KG1 (cell line): ENCODE measurements around the gene C16orf54.
"Not testable (repeated sequence)": the region's sequence is repeated elsewhere in the genome, so short reads cannot be mapped to it uniquely, and the experiment has no call there.

Experiments used
- DNase-seq: peaks from one replicate; lab custom pipeline; 2025; lab: John Stamatoyannopoulos, UW

Gene C16orf54

DNA sequence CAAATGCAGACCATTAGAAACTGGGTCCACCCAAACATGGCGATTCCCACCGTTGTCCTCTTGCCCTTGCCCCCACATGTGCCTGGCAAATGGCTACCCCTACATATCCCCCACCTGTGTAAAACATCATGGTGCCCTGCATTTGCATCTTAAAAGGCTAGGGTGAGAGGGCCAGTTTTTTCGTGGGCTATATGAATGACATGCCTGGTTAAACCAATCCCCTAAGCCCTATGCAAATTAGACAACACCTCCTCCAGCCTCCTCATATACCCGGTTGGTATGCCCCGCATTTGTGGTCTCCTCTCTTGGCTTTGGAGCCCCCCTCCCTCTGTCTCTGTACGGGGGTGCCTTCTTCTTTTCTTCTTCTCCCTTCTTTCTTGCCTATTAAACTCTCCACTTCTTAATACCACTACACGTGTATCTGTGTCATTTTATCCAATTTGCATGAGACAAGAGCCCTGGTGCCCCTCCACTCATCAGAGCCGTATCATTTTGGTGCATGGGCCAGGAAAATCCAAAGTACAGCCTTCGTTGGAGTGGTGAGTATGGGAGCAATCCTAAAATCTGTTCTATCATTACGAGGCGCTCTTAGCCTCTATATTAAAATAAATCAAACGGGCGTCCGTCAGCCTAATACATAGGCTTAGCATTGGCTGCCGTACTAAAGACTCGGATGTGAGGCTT is 36.7 kb downstream of the C16orf54 start:
- no peak for DNase-seq

DNA sequence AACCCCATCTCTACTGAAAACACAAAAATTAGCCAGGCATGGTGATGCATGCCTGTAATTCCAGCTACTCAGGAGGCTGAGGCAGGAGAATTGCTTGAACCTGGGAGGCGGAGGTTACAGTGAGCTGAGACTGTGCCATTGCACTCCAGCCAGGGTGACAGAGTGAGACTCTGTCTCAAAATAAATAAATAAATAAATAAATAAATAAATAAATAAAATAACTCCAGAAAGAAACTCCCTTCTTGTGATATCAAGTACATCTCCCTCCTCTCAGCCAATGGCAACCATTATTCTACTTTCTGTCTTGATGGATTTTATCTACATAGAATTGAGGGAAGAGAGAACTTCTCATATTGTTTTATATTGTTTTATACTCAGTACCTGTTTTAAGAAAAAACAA is 38.6 kb downstream of the C16orf54 start:
- not testable (repeated sequence) for DNase-seq

DNA sequence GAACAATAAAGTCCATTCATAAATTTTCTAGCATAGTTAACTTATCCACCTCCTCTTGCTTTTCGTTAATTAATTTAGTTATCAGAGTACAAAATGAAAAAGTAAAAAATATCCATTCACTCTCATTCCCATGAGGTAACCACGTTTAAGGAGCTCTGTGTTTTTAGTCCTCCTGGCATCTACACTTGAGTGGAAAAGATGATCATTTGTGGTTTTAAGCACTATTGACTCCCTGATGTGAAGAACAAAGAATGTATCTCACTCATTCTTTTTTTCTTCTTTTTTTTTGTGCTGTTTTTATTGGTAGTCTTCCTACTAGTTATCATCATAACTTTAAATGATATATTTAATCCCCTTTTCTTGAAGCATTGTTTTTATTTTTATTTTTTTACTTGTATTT is 40.8 kb downstream of the C16orf54 start:
- DNase-seq = no peak

DNA sequence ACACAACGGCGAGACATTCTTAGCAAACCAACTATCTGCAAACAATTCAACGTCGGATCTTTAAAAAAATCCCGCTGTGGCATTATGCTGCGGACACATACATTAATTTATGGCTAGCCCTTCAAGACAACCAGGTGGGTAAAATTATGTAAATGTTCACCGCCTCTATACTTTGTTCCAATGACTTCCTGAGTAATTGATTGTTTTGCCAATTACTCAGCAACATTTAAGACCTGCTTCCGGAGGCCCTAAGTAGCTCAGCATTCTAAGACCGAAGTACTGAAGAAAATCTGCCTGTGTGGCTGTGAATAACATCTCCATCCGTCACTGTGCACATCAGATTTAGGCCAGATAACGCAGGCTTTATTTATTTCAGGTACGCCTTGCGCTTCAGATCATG is 43.5 kb downstream of the C16orf54 start:
- no peak for DNase-seq

DNA sequence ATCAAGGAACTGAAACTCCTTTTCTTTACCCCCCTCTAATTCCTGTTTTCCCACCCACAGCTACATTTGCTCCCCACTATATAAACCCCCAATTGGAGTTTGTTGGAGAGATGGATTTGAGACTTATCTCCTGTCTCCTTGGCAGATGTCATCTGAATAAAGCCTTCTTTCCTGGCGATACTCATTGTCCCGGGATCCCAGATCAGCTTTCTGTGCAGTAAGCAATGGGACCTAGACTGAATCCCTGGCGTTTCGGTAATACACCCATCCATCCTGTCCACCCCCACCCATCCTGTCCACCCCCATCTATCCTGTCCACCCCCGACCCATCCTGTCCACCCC is 44.6 kb downstream of the C16orf54 start:
- no peak for DNase-seq

DNA sequence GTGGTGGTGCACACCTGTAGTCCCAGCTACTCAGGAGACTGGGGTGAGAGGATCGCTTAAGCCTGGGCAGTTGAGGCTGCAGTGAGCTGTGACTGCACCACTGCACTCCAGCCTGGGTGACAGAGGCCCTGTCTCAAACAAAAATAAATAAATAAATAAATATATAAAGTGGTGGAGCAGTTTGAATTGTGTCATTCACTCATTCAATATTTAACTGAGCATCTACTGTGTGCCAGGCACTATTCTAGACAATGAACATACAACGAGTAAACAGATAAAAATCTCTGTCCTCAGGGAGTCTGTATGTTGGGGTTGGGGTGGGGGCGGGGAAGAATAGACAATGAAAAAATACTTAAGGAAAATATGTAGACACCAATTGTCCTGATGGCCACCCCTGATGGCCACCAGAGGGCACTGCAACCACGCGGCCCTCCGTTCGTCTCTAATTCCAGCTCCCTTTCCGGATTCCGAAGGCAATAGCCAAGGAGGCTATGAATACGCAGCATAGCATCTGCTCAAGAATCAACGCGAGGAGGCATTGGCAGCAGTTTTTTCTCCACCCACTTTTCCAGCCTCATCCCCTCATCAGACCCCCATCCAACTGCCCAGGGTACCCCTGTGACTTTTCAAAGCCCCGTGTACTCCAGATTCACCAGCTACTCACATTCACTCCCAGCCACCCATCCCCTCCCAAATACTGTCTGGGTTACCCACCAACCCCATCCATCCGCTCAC is 45.4 kb downstream of the C16orf54 start:
- DNase-seq = peak; percentile 43

DNA sequence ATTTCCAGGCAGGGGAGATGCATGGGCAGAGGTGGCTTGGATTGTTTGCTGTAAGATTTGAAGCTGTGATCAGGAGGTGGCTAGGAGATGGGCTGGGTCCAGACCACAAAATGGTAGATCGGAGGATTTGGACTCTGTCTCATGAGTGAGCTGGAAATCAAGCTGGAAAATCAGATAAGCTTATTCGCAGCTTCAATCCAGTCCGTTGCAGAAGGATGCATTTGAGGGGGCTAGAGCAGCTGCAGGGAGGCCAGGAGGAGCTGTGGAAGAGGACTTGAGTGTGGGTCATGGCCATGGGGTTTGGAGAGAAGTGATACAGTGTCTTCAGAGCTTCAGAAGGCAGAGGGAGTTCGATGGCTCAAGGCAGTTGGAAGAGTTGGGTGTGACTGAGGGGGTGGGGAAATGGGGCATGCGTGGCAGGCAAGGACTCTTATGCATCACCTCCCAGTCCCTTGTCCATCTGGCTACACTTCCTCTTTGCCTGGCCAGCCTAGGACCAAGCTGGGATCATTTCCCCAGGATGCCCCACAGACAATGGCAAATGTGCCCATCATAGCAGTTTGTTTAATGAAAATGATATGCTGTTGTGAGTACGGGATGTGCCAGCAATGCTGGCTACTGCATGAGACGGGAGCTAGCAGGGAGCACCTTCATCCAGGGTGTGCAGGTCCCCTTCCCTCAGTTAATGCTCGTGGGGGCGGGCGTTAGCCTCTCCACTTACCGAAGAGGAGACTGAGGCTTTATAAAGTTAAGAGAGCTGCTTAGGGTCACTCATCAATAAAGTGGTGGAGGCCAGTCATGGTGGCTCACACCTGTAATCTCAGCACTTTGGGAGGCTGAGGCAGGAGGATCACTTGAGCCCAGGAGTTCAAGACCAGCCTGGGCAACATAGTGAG is 46.2 kb downstream of the C16orf54 start:
- DNase-seq = no peak

DNA sequence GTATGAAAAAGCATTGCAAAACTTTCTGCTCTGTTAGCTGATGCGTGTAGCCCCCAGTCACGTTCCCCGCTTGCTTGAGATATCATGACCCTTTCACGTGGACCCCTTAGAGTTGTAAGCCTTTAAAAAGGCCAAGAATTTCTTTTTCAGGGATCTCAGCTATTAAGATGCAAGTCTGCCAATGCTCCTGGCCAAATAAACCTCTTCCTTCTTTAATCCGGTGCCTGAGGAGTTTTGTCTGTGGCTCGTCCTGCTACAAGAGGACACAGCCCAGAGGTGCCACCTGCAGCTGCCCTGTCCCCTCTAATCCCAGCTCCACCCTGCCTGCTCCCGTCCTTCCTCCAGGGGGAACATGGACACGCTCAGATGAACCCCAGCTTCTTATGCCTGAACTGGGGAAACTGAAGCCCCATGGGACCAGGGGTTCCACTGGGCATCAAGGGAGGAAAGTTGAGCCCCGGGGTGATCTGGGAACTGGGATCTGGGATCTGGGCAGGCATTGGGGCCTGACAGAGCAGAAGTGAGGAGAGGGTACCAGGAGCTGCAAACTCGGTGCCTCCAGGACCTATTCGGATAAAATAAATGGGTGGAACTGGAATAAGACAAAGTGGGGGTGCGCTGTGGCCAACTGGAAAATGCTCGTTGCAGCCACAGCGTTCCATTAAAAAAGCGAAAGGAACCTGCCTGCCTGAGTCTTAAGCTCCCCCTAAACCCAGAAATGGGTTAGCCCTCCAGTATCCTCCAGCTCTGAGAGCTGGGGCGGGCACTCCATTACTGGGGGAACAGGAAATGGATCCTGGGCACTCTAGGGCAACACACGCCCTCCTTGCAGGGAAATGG is 47.1 kb downstream of the C16orf54 start:
- no peak for DNase-seq

DNA sequence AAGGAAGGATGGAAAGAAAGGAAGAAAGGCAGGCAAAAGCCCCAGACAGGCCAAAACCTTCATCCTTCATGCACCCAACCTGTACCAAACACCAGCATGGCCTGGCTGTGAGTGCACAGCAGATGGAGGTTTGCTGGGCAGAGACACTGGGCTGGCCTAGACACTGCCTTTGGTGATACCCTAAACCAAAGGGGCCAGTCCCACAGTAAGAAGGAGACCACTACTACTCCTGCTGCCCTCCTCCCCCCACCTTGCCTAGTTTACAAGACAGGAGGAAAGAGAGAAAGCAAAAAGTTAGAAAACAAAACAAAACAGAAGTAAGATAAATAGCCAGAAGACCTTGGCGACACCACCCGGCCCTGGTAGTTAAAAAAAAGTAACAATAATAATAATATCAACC is 47.7 kb downstream of the C16orf54 start:
- no peak for DNase-seq

DNA sequence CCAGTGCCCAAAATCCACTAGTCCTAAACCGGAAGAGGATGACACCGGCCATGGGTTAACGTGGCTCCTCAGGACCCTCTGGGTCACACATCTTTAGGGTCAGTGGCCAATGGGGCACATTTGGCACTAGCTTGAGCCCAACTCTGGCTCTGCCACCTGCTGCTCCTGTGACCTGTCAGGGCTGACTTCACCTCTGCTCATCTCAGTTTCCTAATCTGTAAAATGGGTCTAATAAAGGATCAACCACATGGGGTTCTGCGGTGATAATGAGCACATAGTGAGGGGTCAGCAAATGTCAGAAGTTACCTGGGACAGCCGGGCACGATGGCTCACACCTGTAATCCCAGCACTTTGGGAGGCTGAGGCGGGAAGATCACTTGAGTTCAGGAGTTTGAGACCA is 48.4 kb downstream of the C16orf54 start:
- DNase-seq = no peak

DNA sequence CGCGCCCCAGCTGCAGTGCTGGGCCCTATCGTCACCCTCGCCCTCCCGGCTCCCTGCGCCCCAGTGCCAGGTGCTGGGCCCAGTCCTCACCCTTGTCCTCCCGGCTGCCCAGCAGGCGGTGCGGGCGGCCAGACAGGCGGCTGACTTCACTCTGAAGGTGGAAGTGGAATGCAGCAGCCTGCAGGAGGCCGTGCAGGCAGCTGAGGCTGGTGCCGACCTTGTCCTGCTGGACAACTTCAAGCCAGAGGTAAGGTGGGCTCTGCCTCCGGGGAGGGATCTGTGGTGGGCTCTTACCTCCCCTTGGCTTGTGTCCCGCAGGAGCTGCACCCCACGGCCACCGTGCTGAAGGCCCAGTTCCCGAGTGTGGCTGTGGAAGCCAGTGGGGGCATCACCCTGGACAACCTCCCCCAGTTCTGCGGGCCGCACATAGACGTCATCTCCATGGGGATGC is 48.9 kb downstream of the C16orf54 start:
- DNase-seq = no peak

DNA sequence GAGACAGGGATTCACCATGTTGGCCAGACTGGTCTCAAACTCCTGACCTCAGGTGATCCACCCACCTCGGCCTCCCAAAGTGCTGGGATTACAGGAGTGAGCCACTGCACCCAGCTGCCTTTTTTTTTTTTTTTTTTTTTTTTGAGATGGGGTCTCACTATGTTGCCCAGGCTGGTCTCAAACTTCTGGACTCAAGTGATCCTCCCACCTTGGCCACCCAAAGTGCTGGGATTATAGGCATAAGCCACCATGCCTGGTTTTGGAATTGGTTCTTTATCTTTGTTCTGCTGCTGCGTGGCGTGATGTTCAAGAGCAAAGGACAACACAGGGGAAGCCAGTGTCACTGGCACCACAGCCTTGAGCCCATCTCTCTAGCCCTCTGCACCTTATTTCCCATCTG is 50.1 kb downstream of the C16orf54 start:
- not testable (repeated sequence) for DNase-seq

DNA sequence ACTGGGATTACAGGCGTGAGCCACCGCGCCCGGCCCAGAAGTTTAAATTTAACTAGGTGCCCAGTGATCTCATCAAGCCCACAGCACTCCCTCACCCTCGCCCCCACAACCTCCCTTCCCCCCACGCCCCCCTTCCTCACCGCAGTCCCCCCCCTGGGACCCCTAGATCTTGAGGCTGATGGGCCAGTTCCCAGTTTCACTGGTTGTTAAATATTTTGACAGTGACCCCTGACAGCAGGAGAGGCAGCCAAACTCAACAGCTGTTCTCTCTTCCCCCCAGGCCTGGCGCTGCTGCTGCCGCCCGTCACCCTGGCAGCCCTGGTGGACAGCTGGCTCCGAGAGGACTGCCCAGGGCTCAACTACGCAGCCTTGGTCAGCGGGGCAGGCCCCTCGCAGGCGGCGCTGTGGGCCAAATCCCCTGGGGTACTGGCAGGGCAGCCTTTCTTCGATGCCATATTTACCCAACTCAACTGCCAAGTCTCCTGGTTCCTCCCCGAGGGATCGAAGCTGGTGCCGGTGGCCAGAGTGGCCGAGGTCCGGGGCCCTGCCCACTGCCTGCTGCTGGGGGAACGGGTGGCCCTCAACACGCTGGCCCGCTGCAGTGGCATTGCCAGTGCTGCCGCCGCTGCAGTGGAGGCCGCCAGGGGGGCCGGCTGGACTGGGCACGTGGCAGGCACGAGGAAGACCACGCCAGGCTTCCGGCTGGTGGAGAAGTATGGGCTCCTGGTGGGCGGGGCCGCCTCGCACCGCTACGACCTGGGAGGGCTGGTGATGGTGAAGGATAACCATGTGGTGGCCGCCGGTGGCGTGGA is 51.2 kb downstream of the C16orf54 start:
- no peak for DNase-seq

DNA sequence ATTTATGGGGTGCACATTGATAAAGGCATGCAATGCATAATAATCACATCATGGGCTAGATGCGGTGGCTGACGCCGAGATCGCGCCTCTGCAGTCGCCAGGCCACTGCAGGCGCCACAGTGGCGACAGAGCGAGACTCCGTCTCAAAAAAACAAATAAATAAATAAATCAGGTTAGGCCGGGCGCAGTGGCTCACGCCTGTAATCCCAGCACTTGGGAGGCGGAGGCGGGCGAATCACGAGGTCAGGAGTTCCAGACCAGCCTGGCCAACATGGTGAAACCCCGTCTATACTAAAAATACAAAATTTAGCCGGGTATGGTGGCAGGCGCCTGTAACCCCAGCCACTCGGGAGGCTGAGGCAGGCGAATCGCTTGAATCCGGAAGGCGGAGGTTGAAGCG is 53.2 kb downstream of the C16orf54 start:
- not testable (repeated sequence) for DNase-seq
